Ovary (tissue), 3 donors: Measurements from ENCODE around the gene SLC9A9.

Experiments
- CTCF ChIP-seq, 3 donors: fragments of 450-650 bp in 2 of 3; fragments of 200-600 bp in 1 of 3; IDR thresholded peaks; one replicate each; pipeline versions ENCODE4 v1.5.1 to v1.8.0; 2016 to 2022; ENCODE audit warnings: antibody characterized with exemption in 3 of 3, mild to moderate bottlenecking in 1 of 3
- POLR2A ChIP-seq: fragments of 450-650 bp; IDR thresholded peaks from one replicate; pipeline ENCODE4 v1.6.1; 2017; ENCODE audit warnings: antibody characterized with exemption, mild to moderate bottlenecking, moderate library complexity
- donor health status: DM: no; HTN: no; CAD: no.

GRCh38 chr3:143875546-143875945 lies 27.3 kb upstream of the SLC9A9 start:
- no peak for TF ChIP-seq POLR2A
- TF ChIP-seq CTCF (IDR thresholded peaks at IDR 0.05), result no peak
